GM21526 (cell line): ENCODE measurements around the gene KCNK10.

ENCODE experiments used
- ATAC-seq: cut with Tn5 transposase; IDR thresholded peaks from one replicate; pipeline ENCODE4 v1.9.1; 2021; ENCODE audit warnings: moderate library complexity; ENCODE audit not compliant: unreplicated experiment, low FRiP score

Gene KCNK10

GRCh38 chr14:88322504-88323085, 474 bp downstream of the KCNK10 start:
- ATAC-seq = no peak

GRCh38 chr14:88321692-88322503, 1.2 kb downstream of the KCNK10 start:
- no peak for ATAC-seq

- no peak for ATAC-seq
Measured at GRCh38 chr14:88318406-88318805, 4.7 kb downstream of the KCNK10 start.

GRCh38 chr14:88316521-88316920, 6.5 kb downstream of the KCNK10 start:
- ATAC-seq = no peak

GRCh38 chr14:88312257-88312656, 10.8 kb downstream of the KCNK10 start:
- no peak for ATAC-seq

- no peak for ATAC-seq
Measured at GRCh38 chr14:88311780-88312179, 11.3 kb downstream of the KCNK10 start.

- no peak for ATAC-seq
Measured at GRCh38 chr14:88310449-88310848, 12.6 kb downstream of the KCNK10 start.

GRCh38 chr14:88310021-88310420, 13.0 kb downstream of the KCNK10 start:
- ATAC-seq = no peak

- no peak for ATAC-seq
Measured at GRCh38 chr14:88305528-88306322, 17.3 kb downstream of the KCNK10 start.

GRCh38 chr14:88303041-88303440, 20.0 kb downstream of the KCNK10 start:
- ATAC-seq = no peak

GRCh38 chr14:88301381-88301780, 21.7 kb downstream of the KCNK10 start:
- ATAC-seq = no peak

- no peak for ATAC-seq
Measured at GRCh38 chr14:88300817-88301216, 22.3 kb downstream of the KCNK10 start.

- no peak for ATAC-seq
Measured at GRCh38 chr14:88299865-88300530, 23.1 kb downstream of the KCNK10 start.

GRCh38 chr14:88297306-88297705, 25.8 kb downstream of the KCNK10 start:
- no peak for ATAC-seq

GRCh38 chr14:88296351-88296750, 26.7 kb downstream of the KCNK10 start:
- ATAC-seq = no peak

GRCh38 chr14:88289996-88290395, 33.1 kb downstream of the KCNK10 start:
- ATAC-seq = no peak

GRCh38 chr14:88289234-88289633, 33.8 kb downstream of the KCNK10 start:
- ATAC-seq = no peak

GRCh38 chr14:88286309-88286708, 36.8 kb downstream of the KCNK10 start:
- no peak for ATAC-seq

GRCh38 chr14:88281447-88281846, 41.6 kb downstream of the KCNK10 start:
- no peak for ATAC-seq

GRCh38 chr14:88276923-88277596, 46.0 kb downstream of the KCNK10 start:
- ATAC-seq = no peak
